Uterine smooth muscle cell (primary cell): Measurements from ENCODE around the gene NSL1. TPM values are rescaled to one million over a fixed set of nuclear protein-coding genes. Genes with fewer than 3 reads are reported as not detected.

ENCODE experiments used
- total RNA-seq: library from RNA; depleted of rRNA; stranded (reverse); fragments of >200 nt; gene quantifications from 2 replicates; pipeline ENCODE4 v1.2.3, GENCODE V29; 2014

NSL1 gene, protein sequence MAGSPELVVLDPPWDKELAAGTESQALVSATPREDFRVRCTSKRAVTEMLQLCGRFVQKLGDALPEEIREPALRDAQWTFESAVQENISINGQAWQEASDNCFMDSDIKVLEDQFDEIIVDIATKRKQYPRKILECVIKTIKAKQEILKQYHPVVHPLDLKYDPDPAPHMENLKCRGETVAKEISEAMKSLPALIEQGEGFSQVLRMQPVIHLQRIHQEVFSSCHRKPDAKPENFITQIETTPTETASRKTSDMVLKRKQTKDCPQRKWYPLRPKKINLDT
- 18.6 and 34.2 TPM in 2 replicates for total RNA-seq

DNA sequence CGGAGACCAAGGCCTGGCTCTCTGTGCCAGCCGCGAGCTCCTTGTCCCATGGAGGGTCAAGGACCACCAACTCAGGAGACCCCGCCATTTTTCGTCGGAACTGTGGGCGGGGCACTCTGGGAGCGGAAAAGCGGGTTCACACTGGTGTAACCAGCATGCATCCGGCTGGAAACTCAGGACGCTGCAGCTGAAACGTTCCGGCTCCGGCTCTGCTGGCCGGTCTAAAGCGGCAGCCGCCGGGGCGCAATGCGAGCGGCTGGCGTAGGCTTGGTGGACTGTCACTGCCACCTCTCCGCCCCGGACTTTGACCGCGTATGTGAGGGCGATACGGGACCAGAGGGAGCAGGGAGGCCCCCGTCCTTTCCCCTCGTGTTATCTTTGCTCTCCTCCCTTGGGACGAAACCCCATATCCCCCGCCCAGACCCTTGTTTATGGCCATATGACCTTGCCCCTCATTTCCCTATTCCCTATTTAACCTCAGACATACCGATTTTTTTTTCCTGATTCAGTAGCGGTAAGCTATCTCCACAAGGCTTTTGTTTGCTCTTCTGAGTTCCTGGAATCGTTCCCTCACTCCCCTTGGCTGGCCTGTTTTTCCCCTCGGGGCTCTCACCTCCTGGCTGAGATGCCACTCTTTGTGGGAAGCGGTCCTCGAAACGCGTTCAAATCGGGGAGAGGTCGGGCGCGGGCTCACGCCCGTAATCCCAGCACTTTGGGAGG is at the start of gene NSL1, which contains the start of gene TATDN3:
Gene NSL1 (minus strand): TSS at position 102 of the 720 bp plus-strand sequence. CDS start 14 bp downstream, at position 88.
Gene TATDN3 (plus strand): TSS at position 219 of the 720 bp plus-strand sequence. CDS start 28 bp downstream, at position 247.

DNA sequence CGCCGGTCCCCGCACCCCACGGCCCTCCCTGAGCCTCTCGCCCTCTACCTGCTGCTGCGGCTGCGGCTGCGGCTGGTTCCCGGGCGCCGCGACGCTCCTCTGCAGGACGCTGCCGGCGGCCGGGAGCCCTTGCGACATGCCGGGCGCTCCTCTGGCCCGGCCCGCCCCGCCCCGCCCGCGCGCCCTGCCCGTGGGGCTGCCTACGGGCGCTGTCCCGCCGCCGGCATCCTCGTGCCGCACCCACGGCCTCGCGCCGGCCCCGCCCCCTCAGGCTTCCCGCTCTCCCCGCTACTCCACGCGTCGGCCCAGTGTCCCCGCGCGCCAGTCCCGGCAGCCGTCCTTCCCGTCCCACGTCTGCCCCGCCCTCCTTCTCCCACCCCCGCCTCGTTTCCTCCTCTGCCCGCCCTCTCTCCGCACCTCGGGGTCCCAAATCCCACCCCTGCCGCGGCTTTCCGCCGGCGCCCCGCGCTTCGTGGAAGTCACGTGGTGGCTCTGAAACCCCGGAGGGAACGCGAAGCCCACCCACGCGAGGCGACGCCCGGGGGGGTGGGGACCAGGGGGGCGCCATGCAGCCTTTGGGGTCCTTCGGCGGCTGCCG is 91.9 kb downstream of the NSL1 start, which contains the start of gene BATF3:
Gene BATF3 (minus strand): TSS at position 216 of the 598 bp plus-strand sequence. CDS start 78 bp downstream, at position 138.

Other genes starting within 250 kb of the NSL1 start
- gene ATF3, start 183.0 kb downstream of the NSL1 start, total RNA-seq = 4.6 and 9.1 TPM in 2 replicates
- 0.75 and 1.5 TPM in 2 replicates for gene BATF3, start 91.9 kb downstream of the NSL1 start, total RNA-seq
- gene TATDN3, start 117 bp upstream of the NSL1 start, total RNA-seq = 15.9 and 16.3 TPM in 2 replicates
- gene SPATA45, start 55.9 kb upstream of the NSL1 start, total RNA-seq = not detected in 2 replicates
- gene FLVCR1, start 66.5 kb upstream of the NSL1 start, total RNA-seq = 13.7 and 17.4 TPM in 2 replicates
- gene VASH2, start 158.8 kb upstream of the NSL1 start, total RNA-seq = 0.11 and 0.37 TPM in 2 replicates
- gene ANGEL2, start 224.1 kb upstream of the NSL1 start, total RNA-seq = 56.0 and 56.7 TPM in 2 replicates